DOHH2 (cell line): Measurements from ENCODE around the gene RNF180.

Experiments used
- CTCF ChIP-seq: fragments of 200-600 bp; sonication (generic); IDR thresholded peaks from one replicate; pipeline ENCODE4 v1.5.1; 2014; ENCODE audit warnings: antibody characterized with exemption, mild to moderate bottlenecking, low read depth, low read length; ENCODE audit not compliant: poor library complexity, severe bottlenecking
- EZH2phosphoT487 ChIP-seq: fragments of 200-600 bp; sonication (generic); IDR thresholded peaks from 2 replicates; pipeline ENCODE4 v1.6.1; 2017; ENCODE audit warnings: borderline replicate concordance, mild to moderate bottlenecking, antibody characterized with exemption, low read length, moderate library complexity, mixed read lengths

- TF ChIP-seq CTCF (no peak), EZH2phosphoT487 (no peak)
These were observed 513 bp upstream of the RNF180 start for GRCh38 chr5:64165160-64165499.
